IPS-NIHi11 (cell line): ENCODE data around the gene ACCS.
A peak's percentile ranks its signal among the peaks of the same experiment; 100 is the strongest.

Experiments
- DNase-seq: peaks from one replicate; pipeline ENCODE4 v3.0.0; 2012; ENCODE audit warnings: mixed read lengths, low spot score

ACCS gene

GRCh38 chr11:44043157-44043556, 22.9 kb upstream of the ACCS start:
- DNase-seq, result no peak

GRCh38 chr11:44046182-44046581, 19.9 kb upstream of the ACCS start:
- no peak for DNase-seq

DNA sequence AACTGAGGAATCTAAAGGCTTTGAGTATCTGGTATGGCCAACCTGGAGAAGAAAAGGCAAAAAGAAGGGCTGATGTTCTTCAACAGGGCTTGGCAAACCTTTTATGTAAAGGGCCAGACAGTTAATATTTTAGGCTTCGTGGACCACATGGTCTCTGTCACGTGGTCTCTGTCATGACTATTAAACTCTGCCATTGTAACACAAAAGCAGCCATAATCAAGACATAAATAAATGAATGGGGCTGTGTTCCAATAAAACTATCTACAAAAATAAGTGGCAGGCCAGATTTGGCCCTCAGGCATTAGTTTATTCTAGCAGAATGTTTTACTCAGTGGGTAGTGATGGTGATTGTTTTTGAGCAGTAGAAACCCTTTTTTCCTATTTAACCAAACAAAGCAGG, 18.8 kb upstream of the ACCS start:
- no peak for DNase-seq

DNA sequence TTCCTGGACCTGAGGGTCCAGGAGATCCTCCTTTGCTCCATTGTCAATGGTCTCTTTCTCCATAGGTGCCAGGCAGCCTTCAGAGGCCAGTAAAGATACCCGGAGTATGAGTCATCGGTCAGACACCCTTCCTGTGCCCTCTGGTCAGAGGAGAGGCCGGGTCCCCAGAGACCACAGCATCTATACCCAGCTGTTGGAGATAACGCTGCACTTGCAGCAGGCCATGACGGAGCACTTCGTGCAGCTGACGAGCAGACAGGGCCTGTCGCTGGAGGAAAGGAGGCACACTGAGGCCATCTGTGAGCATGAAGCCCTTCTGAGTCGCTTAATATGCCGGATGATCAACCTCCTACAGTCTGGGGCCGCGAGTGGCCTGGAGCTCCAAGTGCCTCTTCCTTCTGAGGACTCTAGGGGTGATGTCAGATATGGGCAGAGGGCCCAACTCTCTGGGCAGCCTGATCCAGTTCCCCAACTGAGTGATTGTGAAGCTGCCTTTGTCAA, 18.1 kb upstream of the ACCS start, which contains the start of gene ACCSL:
TSS of gene ACCSL (plus strand) at position 51 of the 501 bp plus-strand sequence. CDS start at position 107, 56 bp downstream.
- no peak for DNase-seq

- DNase-seq, result no peak
These were observed 16.2 kb upstream of the ACCS start for GRCh38 chr11:44049832-44050231.

- DNase-seq, result no peak
These were observed 14.9 kb upstream of the ACCS start for GRCh38 chr11:44051171-44051570.

GRCh38 chr11:44057340-44057739, 8.7 kb upstream of the ACCS start:
- no peak for DNase-seq

GRCh38 chr11:44058275-44058674, 7.8 kb upstream of the ACCS start:
- DNase-seq, result no peak

DNA sequence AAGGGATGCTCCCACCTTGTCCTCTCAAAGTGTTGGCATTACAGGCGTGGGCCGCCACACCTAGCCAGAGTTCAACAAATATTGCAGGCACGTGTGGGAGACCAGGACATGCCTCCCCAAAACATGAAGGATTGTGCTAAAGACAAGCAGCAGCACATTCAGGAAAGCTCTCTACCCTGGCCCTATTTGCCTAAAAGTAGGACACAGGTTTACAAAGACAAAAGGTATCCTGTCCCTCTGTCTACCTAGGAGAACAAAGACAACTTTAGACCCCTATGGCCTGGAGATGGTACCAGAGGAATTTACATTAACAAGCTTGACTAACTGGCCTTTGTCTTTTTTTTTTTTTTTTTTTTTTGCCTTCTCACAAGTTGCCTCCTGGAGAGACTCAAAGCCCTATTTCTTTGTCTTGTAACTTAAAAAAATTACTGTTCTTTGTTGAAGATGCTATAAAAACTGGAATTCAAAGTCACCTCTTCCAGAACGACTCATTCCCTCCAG, 859 bp upstream of the ACCS start:
- DNase-seq, result peak; percentile 55

GRCh38 chr11:44066732-44067141, 667 bp downstream of the ACCS start:
- peak; percentile 21 for DNase-seq

- DNase-seq, result no peak
These were observed 1.2 kb downstream of the ACCS start for GRCh38 chr11:44067266-44067665.

- no peak for DNase-seq
These were observed 2.1 kb downstream of the ACCS start for GRCh38 chr11:44068180-44068579.

- DNase-seq, result peak; percentile 59
These were observed 5.1 kb downstream of the ACCS start for GRCh38 chr11:44071157-44071556.

DNA sequence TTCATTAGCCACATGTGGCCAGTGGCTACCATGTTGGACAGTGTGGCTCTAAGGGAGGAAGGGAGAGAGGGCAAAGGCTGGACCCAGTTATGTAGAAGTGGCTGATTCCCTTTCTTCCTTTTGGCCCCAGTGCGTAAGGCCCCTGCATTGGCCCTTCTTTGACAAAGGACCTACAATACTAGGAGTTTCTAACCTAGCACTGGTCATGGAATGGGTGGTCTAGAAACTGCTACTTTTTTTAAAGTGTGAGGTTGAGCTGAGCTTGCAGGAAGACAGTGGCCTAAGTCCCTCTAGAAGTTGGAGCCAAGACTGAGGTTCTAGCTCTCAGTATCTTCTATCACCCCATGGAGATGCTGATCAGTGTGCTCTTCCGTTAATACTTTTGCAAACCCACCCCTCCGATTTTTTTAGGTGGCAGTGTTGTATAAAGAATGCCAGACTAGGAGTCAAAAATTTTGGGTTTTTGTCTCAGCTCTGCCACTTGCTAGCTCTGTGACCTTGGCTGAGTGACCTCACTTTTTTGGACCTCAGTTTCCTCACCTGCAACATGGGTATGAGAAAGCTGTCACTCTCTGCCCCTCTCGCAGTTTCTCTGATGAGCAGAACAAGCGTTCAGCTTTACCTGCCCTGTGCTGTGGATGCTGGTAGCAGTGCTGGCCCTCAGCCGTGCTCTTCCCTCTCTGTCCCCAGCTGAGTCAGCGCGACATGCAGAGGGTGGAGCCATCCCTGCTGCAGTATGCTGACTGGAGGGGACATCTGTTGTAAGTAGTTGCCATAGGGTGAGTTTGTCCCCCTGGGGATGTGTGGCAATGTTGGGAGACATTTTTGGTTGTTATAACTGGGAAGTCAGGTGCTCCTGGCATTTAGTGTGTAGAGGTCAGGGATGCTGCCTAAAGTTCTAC, 6.9 kb downstream of the ACCS start:
- DNase-seq, result no peak

DNA sequence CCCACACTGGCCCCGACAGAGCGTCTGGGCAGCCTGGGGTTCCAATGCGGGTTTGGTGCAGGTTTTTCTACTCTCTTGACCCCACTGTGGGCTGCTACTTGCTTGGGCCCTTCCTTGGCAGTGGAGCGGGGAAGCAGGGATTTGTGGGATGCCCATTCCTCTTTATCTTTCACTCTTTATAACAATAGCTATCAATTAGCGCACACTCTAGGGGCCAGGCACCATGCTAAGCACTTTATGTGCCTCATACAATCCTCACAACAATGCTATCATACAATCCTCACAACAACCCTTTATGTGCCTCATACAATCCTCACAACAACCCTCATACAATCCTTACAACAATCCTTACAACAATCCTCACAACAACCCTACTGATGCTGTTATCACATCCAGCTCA, 12.7 kb downstream of the ACCS start:
- no peak for DNase-seq

- no peak for DNase-seq
These were observed 13.3 kb downstream of the ACCS start for GRCh38 chr11:44079376-44079775.

- no peak for DNase-seq
These were observed 14.9 kb downstream of the ACCS start for GRCh38 chr11:44080951-44081350.

GRCh38 chr11:44082645-44083044, 16.6 kb downstream of the ACCS start:
- no peak for DNase-seq

GRCh38 chr11:44083433-44083832, 17.4 kb downstream of the ACCS start:
- no peak for DNase-seq

DNA sequence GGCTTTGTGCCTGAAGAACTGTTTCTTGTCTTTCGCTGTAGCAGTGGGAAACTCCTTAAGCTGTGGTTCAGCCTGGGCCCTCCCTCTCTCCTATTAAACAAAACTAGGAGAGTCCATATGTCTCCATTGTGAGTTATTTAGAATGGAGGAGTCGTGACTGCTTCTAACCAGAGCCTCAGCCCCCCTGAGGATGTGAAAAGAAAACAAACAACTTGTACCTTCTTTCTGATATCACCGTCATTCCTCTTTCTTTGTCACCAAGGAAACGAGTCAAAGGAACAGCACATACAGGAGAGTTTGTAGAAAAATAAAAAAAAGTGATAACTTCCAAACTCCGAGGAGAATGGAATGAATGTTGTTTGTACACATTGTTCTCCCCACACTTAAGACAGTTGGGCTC, 17.8 kb downstream of the ACCS start:
- no peak for DNase-seq

DNA sequence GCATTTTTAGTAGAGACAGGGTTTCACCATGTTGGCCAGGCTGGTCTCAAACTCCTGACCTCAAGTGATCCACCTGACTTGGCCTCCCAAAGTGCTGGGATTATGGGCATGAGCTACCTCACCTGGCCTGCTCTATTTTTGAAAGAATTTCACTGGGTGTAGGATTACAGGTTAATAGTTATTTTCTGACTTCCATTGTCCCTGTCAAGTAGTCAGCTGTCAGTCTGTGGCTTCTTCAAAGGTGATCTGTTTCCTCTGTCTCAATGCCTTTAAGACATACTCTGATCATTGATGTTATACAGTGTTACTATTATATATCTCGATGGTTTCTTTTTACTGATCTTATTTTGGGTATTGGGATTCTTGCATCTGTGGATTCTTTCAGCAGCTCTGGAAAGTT, 19.3 kb downstream of the ACCS start:
- DNase-seq, result no peak

DNA sequence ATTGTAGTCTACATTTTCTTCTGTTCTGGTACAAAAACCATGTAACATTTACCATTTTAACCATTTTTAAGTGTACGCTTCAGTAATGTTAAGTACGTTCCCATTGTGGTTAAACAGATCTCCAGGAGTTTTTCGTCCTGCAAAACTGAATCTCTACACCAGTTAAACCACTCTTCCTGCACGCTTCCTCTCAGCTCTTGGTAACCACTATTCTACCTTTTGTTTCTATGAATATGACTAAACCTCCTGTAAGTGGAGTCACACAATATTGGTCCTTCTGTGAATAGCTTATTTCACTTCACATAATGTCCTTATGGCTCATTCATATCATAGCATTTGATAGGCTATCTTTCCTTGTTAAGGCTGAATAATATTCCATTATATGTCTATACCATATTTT, 22.3 kb downstream of the ACCS start:
- no peak for DNase-seq

- DNase-seq, result no peak
These were observed 22.8 kb downstream of the ACCS start for GRCh38 chr11:44088871-44089270.

- no peak for DNase-seq
These were observed 24.5 kb downstream of the ACCS start for GRCh38 chr11:44090539-44090938.
